Astrocyte of the spinal cord (primary cell): ENCODE results near the gene PIRT.

Source experiments
- DNase-seq: peaks from one replicate; pipeline ENCODE4 v3.0.0; 2011; ENCODE audit warnings: low read depth, low spot score
- H3K4me3 ChIP-seq: 2 replicates; pipeline ENCODE4 v1.5.1; 2011; ENCODE audit warnings: low read depth, mild to moderate bottlenecking, low read length, moderate library complexity
- in situ Hi-C: cut with HindIII; loops from 2 replicates; pipeline ENCODE4 v1.10.0; 2017; ENCODE audit warnings: low sequenced_read_pairs
- TF ChIP-seq, protein P1 (sequence below): IDR thresholded peaks from 2 replicates; pipeline ENCODE4 v1.5.1; 2012; ENCODE audit warnings: low read depth, mild to moderate bottlenecking, low read length, inconsistent platforms

The PIRT gene

DNA sequence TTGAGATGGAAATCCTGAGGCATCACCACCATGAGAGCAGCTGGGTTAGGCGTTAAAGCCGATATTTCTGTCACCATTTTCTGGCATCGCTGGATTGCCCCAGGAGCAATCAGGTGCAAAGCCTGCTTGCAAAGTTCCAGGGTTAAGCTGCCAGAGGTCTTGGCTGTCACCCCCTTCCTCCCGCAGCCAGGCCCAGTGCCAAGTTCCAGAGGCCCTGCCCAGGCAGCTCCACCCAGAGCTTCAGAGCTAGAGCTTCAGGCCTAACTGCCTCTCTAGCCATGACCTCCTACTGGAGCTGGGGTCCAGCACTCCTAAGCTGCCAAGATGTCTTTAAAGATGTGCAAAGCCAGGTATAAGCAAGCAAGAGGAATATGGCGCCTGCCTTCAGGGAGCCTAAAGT is 25.2 kb downstream of the PIRT start:
- H3K4me3 ChIP-seq: no peak overlapping the region
- DNase-seq: no peak
- TF ChIP-seq, protein P1, sequence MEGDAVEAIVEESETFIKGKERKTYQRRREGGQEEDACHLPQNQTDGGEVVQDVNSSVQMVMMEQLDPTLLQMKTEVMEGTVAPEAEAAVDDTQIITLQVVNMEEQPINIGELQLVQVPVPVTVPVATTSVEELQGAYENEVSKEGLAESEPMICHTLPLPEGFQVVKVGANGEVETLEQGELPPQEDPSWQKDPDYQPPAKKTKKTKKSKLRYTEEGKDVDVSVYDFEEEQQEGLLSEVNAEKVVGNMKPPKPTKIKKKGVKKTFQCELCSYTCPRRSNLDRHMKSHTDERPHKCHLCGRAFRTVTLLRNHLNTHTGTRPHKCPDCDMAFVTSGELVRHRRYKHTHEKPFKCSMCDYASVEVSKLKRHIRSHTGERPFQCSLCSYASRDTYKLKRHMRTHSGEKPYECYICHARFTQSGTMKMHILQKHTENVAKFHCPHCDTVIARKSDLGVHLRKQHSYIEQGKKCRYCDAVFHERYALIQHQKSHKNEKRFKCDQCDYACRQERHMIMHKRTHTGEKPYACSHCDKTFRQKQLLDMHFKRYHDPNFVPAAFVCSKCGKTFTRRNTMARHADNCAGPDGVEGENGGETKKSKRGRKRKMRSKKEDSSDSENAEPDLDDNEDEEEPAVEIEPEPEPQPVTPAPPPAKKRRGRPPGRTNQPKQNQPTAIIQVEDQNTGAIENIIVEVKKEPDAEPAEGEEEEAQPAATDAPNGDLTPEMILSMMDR: no peak
- in situ Hi-C loops: no loop called here

DNA sequence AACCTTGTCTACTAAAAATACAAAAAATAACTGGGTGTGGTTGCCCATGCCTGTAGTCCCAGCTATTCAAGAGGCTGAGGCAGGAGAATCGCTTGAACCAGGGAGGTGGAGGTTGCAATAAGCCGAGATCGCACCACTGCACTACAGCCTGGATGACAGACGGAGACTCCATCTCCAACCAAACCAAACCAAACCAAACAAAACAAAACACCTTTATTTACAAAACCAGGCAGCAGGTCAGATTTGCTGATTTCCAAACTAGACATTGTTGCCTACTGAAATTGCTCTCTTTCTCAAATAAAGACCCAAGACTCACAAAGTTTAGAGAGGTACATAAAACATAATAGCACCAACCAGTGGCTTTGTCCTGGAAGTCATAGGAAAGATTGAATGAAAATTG is 28.3 kb downstream of the PIRT start:
- DNase-seq: no peak
- H3K4me3 ChIP-seq: no peak overlapping the region
- TF ChIP-seq, protein P1: no peak
- in situ Hi-C loops: no loop called here

DNA sequence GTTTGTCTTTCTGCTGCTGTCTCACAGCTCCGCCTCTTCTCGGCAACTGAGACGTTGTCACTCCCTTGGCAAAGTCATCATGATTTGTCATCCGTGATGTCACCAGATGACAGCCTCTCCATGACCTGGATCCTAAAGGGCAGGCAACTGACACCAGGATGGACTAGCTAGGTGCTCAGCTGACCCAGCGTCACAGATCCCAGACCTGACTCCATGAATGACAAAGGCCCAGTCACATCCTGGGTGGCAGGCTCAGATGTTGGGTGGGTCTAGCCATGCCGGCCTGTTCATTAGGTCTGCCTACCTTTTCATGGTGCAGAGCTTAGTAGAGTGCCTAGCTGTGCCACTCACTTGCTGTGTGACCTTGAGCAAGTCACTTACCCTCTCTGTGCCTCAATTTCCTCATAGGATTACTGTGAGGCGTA is 30.2 kb downstream of the PIRT start:
- TF ChIP-seq, protein P1: no peak
- in situ Hi-C loops: no loop called here

DNA sequence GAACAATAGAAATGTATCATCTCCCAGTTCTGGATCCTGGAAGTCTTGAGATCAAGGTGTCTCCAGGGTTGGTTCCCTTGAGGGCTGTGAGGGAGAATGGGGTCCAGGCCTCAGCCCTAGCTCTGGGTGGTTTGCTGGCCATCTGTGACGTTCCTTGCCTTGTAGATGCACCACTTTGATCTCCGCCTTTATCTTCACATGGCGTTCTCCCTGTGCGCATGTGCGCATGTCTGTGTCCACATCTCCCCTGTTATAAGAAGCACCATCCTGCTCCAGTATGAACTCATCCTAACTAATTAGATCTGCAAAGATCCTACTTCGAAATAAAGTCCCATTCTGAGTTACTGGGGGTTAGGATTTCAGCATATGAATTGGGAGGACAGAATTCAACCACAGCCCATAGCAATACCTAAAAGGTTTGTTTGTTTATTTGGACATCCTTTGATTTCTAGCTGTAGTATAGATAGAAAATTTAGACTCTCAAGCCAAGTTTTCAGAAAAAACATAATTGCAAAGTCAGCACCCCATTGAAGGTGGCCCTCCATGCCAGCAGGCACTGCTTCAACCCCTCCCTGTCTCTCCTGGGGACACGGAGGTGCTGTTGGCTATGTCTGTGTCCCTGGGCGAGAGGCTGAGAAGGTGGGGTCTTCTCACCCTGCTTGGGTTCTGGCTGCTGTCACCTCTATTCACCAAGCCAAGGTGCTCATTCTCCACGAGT is 31.2 kb downstream of the PIRT start:
- no peak for DNase-seq
- TF ChIP-seq, protein P1: no peak
- H3K4me3 ChIP-seq: no peak overlapping the region
- in situ Hi-C loops: no loop called here

More for the DNA sequence above, 30.2 kb downstream of the PIRT start:
- H3K4me3 ChIP-seq: no peak overlapping the region
- DNase-seq: no peak

DNA sequence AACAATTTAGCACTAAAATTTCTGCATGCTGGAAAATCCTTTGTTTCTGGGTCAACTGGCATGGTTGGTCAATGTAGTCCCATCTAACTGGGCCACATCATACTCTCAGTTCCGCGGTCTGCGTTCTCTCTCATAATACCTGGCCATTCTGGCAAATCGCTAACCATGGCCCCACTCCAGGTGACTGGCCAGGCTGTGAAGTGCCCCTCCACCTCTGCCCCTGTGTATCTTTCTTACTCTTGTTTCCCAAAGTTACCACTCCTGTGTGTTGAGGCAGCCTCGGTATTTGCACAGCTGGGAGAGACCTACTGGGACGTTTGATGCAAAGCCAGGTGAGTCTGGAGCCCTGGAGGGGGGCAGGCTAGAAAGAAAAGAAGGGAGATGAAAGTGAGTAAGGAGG is 32.0 kb downstream of the PIRT start:
- in situ Hi-C loops: no loop called here
- no peak overlapping the region for H3K4me3 ChIP-seq
- no peak for DNase-seq
- TF ChIP-seq, protein P1: no peak

DNA sequence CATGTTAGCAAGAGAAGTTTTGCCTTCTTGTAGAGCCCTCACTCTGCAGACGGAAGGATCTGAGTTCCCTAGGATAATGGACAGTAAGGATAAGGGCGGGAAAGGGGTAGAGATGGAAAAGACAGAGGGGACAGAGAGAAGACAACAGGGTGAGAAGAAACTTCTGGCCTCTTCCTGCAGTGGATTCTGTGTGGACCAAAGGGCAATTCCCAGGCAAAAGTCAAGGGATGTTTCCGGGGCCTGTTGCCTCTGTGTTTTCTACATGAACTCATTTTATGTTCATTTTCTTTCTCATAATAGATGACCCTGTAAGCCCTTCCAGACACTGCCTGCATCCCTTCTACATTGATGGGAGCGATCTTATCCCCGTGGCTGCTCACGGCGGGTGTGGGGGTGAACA is 33.3 kb downstream of the PIRT start:
- DNase-seq: no peak
- TF ChIP-seq, protein P1: no peak
- in situ Hi-C loops: no loop called here
- no peak overlapping the region for H3K4me3 ChIP-seq
